ENCODE results near the gene UNC13C. TPM values are rescaled to one million over a fixed set of nuclear protein-coding genes. Genes with fewer than 3 reads are reported as not detected.

UNC13C gene
- total RNA-seq, 1 donor from 2014 or later, result 0.26 TPM

DNA sequence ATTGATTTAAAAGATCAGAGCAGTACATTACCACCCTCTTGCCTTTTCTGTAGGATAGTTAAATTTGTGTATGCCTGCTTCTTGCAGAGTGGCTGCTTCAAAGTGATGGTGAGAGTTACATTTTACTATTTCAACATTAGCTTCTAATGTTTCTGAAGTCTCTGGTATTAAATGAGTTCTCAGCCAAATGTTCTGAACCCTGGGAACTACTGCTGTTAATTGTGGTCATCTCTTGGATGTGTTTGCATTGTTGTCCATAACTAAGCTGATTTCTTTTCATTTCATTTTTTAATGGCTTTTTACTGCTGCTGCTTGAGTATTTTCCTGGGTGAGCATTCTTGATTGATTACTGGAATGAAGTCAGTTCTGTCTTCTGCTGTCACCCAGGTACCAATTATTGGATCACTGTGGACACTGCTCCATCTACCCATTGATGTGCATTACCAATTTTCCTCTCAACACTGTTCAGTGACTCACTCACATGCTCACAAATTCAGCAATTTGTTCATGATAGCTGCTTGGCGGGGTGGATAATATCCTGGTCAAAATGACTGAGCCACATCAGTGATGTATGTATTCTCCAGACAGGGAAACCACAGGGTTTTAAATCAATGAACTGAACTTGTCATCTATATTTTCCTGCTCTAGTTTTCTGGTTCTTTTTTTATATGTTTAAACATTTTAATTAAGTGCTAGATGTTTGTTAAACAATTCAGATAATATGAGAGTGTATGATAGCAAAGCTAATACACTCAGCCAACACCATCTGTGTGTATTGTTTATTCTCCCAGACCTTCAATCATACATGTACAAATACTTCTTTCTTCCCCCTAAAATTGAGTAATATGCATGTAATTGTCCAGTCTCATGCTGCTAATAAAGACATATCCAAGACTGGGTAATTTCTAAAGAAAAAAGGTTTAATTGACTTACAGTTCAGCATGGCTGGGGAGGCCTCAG, 630.9 kb downstream of the UNC13C start:
- no peak for DNase-seq (ENCODE audit: low read depth)
- no peaks in the 10 kb centered on the region for H3K36me3 ChIP-seq (ENCODE audit: control insufficient read depth, insufficient read depth, low read length)
- H3K4me3 ChIP-seq (ENCODE audit: low read depth, low read length), result no peak overlapping the region
- TF ChIP-seq, protein P1, sequence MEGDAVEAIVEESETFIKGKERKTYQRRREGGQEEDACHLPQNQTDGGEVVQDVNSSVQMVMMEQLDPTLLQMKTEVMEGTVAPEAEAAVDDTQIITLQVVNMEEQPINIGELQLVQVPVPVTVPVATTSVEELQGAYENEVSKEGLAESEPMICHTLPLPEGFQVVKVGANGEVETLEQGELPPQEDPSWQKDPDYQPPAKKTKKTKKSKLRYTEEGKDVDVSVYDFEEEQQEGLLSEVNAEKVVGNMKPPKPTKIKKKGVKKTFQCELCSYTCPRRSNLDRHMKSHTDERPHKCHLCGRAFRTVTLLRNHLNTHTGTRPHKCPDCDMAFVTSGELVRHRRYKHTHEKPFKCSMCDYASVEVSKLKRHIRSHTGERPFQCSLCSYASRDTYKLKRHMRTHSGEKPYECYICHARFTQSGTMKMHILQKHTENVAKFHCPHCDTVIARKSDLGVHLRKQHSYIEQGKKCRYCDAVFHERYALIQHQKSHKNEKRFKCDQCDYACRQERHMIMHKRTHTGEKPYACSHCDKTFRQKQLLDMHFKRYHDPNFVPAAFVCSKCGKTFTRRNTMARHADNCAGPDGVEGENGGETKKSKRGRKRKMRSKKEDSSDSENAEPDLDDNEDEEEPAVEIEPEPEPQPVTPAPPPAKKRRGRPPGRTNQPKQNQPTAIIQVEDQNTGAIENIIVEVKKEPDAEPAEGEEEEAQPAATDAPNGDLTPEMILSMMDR (IDR thresholded peaks at IDR 0.05; ENCODE audit: insufficient read depth, low read length, severe bottlenecking), result no peak
- H3K27me3 ChIP-seq (ENCODE audit: control insufficient read depth, insufficient read depth, low read length), result no peaks in the 10 kb centered on the region
- no peak for FAIRE-seq

DNA sequence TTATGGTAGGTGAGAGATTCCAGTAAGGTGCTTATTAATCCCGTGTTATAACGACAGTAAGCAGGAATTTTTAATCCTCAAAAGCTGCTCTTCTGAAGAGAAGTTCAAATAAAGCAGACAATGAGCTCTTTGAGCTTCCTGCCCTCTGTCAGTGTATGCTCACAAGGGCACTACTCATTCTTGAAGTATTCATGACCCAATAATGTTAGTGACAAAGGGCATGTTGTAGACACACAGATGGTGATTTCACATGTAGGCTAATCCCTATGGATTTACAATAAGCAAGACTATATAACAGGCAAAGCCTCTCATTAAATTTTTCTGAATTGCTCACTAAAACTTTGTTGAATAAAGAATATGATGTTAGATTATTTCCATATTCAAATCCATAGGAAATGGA, 639.9 kb downstream of the UNC13C start:
- no peak for DNase-seq (ENCODE audit: low read depth)
- TF ChIP-seq, protein P1 (IDR thresholded peaks at IDR 0.05; ENCODE audit: insufficient read depth, low read length, severe bottlenecking), result no peak
- no peak for FAIRE-seq

DNA sequence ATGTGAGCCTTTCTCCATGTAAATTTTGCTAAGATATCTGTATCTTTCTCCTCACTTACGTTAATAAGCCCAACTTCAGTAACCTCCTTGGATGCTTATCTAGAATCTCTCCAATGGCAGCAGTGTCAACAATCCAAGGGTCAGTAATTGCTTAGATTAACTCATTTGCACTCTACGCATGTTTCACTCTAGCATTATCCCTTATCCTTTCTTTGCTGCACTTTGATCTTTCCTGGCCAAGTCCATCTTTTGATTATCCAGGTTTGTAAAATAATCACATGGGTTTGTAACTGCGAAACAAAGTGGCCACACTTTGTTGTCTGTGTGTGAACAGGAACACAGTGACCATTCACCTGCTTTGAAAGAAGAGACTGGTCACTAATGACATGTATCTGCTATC, 640.9 kb downstream of the UNC13C start:
- Histone ChIP-seq H3K27me3 (ENCODE audit: control insufficient read depth, insufficient read depth, low read length) (no peaks in the 10 kb centered on the region), H3K36me3 (ENCODE audit: control insufficient read depth, insufficient read depth, low read length) (no peaks in the 10 kb centered on the region), H3K4me3 (ENCODE audit: low read depth, low read length) (no peak overlapping the region)
- TF ChIP-seq, protein P1 (IDR thresholded peaks at IDR 0.05; ENCODE audit: insufficient read depth, low read length, severe bottlenecking), result no peak
- FAIRE-seq (no peak), DNase-seq (ENCODE audit: low read depth) (no peak)

More for the DNA sequence above, 639.9 kb downstream of the UNC13C start:
- no peak overlapping the region for H3K4me3 ChIP-seq (ENCODE audit: low read depth, low read length)
- H3K27me3 ChIP-seq (ENCODE audit: control insufficient read depth, insufficient read depth, low read length), result no peaks in the 10 kb centered on the region
- H3K36me3 ChIP-seq (ENCODE audit: control insufficient read depth, insufficient read depth, low read length), result no peaks in the 10 kb centered on the region

DNA sequence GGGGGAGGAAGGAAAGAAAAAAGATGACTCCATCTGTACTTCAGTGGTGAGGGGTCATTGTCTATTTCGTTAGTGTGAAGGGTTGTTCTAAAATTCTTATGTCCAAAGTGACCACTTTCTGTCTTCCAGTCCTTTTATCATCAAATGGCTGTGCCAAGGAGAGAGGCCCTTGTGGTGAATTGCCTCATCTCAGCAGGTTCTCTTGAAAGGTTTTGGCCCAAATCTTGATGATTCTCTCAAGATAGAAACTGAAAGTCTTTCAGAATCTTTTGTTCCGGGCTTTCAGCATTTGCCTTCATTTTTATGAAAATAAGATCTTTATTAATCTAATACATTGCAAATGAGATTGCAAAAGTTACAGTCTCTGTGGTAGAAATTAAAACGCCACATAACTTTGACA, 642.7 kb downstream of the UNC13C start:
- Histone ChIP-seq H3K36me3 (ENCODE audit: control insufficient read depth, insufficient read depth, low read length) (no peaks in the 10 kb centered on the region), H3K4me3 (ENCODE audit: low read depth, low read length) (no peak overlapping the region), H3K27me3 (ENCODE audit: control insufficient read depth, insufficient read depth, low read length) (no peaks in the 10 kb centered on the region)
- FAIRE-seq (no peak), DNase-seq (ENCODE audit: low read depth) (no peak)
- TF ChIP-seq, protein P1 (IDR thresholded peaks at IDR 0.05; ENCODE audit: insufficient read depth, low read length, severe bottlenecking), result no peak

DNA sequence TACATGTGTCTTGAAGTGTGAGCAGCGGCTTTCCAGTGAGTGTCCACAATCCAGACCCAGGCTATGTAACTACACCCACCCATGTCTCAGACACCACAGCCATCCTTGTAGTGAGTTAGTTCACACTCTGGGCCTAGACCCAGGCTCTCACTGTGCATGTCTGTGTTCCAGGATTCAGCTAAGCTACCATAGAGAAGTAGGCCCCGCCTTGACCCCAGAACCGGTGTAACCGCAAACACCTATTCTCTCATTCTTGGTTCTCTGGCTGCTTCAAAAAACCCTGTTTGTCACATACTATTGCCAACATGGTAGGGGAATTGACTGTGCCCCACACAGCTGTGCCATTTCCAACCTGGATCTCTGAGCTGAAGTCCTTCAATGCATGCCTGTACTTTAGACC, 657.9 kb downstream of the UNC13C start:
- TF ChIP-seq, protein P1 (IDR thresholded peaks at IDR 0.05; ENCODE audit: insufficient read depth, low read length, severe bottlenecking), result no peak
- H3K36me3 ChIP-seq (ENCODE audit: control insufficient read depth, insufficient read depth, low read length), result no peaks in the 10 kb centered on the region
- H3K4me3 ChIP-seq (ENCODE audit: low read depth, low read length), result no peak overlapping the region
- no peaks in the 10 kb centered on the region for H3K27me3 ChIP-seq (ENCODE audit: control insufficient read depth, insufficient read depth, low read length)
- no peak for DNase-seq (ENCODE audit: low read depth)
- FAIRE-seq, result no peak
